ENCODE data around the gene LSM12.

LSM12 gene

GRCh38 chr17:44066204-44066930 is at the start of gene LSM12:
LSM12 (minus strand) TSS chr17:44066671; CDS start chr17:44066587, 84 bp downstream.
- H3K4me3 ChIP-seq (ENCODE audit: low read length), result peak within 1 kb of the TSS; percentile 83
- peak; percentile 86 for DNase-seq (ENCODE audit: low read depth)
- TF ChIP-seq CTCF (conservative IDR thresholded peaks at IDR 0.05; ENCODE audit: low read length), result no peak

GRCh38 chr17:44115585-44116415 is 49.3 kb upstream of the LSM12 start:
- TF ChIP-seq CTCF (conservative IDR thresholded peaks at IDR 0.05; ENCODE audit: low read length), result peak; percentile 74
- DNase-seq (ENCODE audit: low read depth), result peak; percentile 36
- H3K4me3 ChIP-seq (ENCODE audit: low read length), result no peak overlapping the region

- no peak for DNase-seq (ENCODE audit: low read depth)
- no peak for TF ChIP-seq CTCF (conservative IDR thresholded peaks at IDR 0.05; ENCODE audit: low read length)
- no peak overlapping the region for H3K4me3 ChIP-seq (ENCODE audit: low read length)
Observed at GRCh38 chr17:44113868-44114840, 47.7 kb upstream of the LSM12 start.

GRCh38 chr17:44113382-44113781 is 46.9 kb upstream of the LSM12 start:
- no peak for TF ChIP-seq CTCF (conservative IDR thresholded peaks at IDR 0.05; ENCODE audit: low read length)

GRCh38 chr17:44112284-44113280 is 46.1 kb upstream of the LSM12 start:
- no peak for DNase-seq (ENCODE audit: low read depth)
- no peak for TF ChIP-seq CTCF (conservative IDR thresholded peaks at IDR 0.05; ENCODE audit: low read length)
- no peak overlapping the region for H3K4me3 ChIP-seq (ENCODE audit: low read length)

More at GRCh38 chr17:44113382-44113781, 46.9 kb upstream of the LSM12 start:
- H3K4me3 ChIP-seq (ENCODE audit: low read length), result no peak overlapping the region
- no peak for DNase-seq (ENCODE audit: low read depth)

- DNase-seq (ENCODE audit: low read depth), result no peak
- H3K4me3 ChIP-seq (ENCODE audit: low read length), result no peak overlapping the region
- no peak for TF ChIP-seq CTCF (conservative IDR thresholded peaks at IDR 0.05; ENCODE audit: low read length)
Observed at GRCh38 chr17:44111777-44112176, 45.3 kb upstream of the LSM12 start.

Measured in AG10803 (cell line).